HS-27A (cell line): Measurements from ENCODE around the gene CDKAL1.
"Not testable (repeated sequence)": the region's sequence is repeated elsewhere in the genome, so short reads cannot be mapped to it uniquely, and the experiment has no call there.

ENCODE experiments used
- DNase-seq: peaks from one replicate; pipeline ENCODE4 v3.0.0-alpha.2; 2012; ENCODE audit warnings: low read depth, missing footprints

The CDKAL1 gene

DNA sequence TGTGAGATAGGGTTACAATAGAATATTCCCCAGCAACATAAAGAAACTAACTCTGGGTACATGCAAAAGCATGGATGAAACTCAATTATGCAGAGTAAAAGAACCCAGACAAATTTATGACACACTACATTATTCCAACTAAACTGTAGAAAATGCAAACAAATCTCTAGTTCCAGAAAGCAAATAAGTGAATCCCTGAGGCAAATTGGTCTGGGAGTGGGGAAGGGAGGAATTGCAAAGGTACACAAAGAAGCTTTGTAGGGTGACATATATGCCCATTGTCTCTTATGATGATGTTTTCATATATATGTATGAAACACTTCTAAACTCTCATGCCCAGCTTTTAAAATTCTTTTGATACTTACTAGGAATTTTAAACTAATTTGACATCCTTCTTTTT is 266.0 kb downstream of the CDKAL1 start:
- DNase-seq = no peak

DNA sequence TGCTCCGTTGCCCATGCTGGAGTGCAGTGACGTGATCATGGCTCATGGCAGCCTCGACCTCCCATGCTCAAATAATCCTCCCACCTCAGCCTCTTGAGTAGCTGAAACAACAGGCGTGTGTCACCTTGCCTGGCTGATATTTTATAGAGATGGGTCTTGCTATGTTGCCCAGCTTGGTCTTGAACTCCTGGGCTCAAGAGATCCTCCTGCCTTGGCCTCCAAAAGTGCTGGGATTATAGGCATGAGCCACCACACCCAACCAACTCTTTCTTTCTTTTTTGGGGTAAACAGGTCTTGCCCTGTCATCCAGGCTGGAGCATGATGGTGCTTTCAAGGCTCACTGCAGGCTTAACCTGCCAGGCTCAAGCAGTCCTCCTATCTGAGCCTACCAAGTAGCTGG is 266.4 kb downstream of the CDKAL1 start:
- DNase-seq = no peak

DNA sequence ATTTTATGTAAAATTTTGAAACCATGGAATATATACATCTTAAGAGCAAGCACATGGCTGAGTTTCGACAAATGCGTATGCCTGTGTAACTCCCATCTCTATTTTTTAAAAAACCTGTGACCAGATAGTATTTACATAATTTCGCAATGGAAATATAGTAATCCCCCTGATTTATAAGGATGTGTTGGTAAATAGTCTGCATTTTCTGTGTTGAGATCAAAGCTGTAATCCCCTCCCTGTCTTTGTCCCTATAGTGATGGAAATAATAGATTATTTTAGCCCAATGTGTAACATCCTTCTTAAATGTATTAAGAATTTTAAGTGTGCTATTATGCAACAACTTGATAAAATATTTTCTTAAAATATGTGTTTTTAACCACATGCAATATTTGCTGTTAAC is 267.3 kb downstream of the CDKAL1 start:
- DNase-seq = no peak

DNA sequence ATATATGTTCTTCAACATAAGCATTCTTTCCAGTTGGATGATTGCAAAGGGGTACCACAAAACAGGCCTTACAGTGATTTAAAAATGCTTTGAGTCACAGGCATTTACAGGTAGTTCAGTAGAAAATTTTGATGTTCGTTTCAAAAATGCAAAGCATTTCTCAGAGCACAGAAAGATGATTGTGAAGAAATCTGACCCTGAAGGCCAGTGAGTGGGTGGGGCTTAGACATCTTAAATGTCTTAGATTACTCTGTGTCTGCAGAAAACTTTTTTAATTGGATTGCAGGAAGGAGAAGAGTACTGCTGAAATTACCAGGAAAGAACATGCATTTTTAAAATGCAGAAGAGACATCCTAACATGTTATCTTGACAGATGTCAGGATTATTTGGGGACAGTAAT is 268.3 kb downstream of the CDKAL1 start:
- no peak for DNase-seq

DNA sequence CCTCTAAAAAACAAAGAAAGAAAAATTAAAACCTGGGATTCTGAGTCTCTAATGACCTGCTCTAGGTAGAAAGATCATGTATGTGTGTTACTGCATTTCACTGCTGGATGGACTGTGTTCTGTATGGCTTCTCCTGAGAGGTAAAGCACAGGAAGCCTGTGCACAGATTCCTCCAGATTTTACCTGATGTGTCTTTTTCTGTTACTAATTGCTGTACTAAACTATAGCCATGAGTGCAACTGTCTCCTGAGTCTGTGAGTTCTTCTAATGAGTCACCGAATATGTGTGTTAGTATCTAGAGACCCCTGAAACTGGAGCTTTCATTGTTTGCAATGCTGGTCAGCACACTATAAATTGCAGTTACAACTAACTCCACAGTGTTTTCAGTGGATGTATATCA is 270.8 kb downstream of the CDKAL1 start:
- DNase-seq = no peak

DNA sequence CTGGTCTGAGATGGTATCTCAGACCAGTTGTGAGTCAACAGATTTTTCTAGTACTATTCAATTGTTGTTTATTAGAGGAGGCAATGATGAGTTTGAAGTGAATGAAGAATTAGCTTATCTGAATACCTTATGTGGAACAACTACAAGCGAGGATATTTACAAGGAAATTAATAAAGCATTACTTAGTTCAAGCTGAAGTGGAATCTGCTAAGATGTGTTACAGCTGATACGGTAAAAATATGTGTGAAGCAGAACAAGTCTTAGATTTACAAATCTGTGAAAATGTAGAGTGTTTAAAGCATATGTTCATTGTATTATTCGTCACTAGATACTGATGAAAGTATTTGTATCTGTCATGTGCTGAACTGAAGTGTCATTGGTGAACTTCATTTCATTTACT is 272.4 kb downstream of the CDKAL1 start:
- DNase-seq = no peak

DNA sequence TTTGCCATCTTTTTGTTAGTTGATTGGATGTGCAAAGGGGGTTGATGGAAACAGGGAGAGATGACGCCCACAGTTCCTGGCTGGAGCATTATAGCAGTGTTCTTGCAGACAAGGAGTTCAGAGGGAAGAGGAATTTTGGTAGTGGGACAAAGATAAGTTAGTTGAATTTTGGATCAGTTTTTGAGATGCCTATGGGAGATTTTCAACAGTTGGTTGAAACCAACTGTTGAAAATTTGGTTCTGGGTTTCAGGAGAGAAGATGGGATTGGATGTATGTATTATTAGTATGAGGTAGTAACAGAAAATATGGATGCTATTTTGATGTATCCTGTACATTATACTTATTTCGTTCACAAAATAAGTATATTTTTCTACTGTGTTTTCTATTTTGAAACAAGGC is 274.2 kb downstream of the CDKAL1 start:
- no peak for DNase-seq

DNA sequence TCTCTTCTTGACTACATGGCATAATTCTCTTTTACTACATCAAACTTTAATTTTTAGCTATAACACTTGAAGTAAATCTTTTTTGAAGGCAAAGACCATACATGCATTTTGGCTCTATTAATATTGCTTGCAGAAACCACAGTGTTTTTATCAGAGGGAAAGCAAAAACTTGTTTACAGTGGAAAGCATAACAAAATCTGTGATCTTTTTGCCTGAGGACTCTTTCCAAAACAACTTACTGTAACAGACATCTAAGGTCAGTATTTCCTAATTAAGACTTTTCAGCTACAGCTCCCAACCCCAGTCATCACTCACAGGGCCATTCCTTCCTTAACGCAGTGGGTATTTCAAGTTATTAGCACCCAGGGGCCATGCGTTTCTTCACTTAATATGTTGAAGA is 274.7 kb downstream of the CDKAL1 start:
- no peak for DNase-seq

DNA sequence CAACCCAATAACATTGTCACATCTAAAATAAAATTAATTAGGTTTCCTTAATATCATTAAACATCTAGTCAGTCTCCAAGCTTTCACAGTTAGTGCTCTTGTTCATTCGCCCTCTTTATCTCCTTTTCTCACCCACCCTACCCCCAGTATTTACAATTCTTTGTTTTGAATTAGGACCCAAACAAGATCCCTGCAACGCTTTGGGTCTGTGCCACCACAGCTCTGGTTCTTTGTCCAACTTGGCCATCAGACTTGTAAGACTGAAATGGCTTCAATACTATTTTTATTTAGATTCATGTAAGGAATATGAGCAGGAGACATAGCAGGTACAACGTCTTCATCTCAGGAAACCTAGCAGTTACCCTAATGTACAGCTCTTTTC is 276.5 kb downstream of the CDKAL1 start:
- DNase-seq = no peak

DNA sequence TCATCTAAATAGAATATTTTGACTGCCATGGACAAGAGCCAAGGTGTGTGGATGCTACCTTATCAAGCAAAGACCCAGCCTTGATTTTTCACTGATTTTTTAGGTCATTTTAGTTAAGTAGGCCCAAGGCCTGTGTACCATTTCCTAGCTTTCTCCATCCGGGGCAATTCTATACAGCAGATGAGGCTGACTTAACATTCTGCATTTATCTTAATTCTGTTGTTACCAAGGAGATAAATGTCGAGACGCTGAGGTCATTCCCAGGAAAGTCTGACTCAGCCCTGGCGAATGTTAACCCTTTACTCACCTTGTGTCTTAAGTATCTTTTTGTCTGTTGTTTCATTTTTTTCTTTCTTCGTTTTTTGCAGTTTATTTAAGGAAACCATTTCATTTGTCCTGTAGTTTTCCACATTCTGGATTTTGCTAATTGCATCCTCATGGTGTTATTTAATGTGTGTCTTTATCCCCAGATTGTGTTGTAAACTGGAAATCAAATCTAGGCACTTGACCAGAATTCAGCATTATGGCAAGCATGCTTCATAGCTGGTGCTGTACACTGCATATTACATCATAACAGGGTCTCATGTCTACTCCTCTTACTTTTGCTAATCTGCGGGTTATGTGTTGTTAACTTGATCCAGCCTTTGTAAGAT is 277.0 kb downstream of the CDKAL1 start:
- peak; percentile 95 for DNase-seq

DNA sequence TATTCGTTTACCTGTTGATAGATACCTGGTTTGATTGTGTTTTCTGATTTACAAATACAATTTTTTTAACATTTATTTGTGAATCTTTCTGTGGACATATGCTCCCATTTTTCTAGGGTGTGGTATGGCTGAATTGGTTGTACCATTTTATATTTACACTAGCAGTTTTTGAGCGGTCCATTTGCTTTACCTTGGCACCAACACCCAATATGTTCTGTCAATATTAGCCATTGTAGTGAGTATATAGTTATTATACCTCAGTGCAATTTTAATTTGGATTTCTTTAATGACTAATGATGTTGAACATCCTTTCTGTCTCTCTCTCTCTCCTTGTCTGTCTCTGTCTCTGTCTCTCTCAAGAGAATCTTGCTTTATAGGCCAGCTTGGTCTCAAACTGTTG is 278.5 kb downstream of the CDKAL1 start:
- no peak for DNase-seq

DNA sequence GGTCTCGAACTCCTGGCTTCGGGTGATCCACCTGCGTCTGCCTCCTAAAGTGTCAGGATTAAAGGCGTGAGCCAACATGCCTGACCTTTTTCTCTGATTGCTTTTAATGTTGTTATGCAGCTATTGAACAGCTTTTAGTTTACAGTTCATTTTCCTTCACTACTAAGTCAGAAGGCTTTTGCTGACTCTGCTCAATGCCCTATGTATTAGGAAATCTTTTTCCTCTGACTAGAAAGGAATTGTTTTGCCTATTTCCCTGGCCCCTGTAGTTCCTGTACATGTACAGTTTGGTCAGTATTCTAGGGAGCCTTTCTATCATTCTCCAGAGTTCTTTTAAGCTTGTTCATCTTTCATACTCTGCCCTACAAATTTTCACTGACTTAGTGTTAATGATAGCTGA is 280.2 kb downstream of the CDKAL1 start:
- DNase-seq = no peak

DNA sequence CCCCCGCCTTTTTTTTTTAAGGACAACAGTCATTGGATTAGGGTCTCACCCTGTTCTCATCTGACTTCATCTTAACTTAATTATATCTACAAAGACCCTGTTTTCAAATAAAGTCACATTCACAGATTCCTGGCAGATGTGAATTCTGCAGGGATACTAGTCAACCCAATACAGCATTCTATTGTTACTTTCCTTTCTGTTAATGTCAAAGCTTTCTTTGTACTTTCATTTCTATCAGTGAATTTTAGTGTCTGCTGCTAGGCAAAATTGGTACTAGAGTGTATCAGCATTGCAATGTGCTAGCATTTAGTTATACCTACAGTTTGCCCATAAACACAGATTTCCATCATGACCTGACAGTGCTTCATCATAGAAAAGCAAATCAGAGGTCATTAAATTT is 281.9 kb downstream of the CDKAL1 start:
- no peak for DNase-seq

DNA sequence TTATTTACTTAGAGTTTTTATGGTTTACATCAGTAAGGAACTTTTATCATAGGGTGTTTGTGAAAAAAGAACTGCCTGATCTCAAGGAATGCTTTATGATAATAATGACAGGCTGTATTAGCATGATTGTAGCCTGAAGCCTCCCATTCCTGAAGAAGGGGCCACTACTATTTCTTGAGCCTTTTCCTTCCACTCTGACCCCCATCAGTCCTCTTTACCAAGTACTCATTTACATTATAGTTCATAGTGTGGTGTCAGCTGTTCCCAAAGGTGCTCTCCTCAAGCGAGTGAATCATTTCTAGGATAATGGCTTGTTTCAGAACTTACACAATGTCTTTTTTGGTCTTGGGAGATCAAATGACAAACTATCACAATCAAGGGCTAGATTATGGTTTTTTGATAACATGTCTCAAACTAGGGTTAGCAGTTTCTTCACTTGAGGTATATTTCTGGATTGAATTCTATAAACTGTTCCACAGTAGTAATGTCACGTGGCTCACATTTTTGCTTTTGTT is 283.6 kb downstream of the CDKAL1 start:
- DNase-seq = no peak

DNA sequence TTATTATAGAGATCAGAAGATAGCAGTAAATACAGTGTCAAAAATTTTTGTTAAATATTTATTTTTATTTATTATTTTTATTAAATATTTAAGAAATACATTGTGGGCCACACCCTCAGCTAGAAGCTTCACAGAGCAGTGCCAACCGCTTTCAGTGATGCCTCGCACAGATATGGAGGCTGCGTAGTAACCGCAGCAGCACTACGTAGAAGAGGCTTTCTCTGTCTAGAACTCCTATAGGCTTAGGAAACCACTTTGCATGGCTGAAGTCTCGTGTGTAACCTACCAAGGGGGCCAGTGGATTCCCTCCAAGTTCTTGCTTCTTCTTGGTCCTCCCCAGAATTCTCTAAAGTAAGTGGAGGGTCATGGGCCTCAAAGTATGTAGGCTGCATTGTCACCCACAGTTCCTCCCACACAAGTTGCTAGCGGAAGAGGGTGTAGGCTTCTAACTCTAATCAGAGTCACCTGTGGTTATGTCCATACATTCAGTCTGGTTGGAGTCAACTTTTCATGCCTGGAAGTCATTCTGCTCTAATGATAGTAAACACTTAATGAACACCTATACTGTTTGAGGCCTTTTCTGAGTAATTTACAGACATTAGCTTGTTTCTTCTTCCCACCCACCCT is 285.6 kb downstream of the CDKAL1 start:
- no peak for DNase-seq

DNA sequence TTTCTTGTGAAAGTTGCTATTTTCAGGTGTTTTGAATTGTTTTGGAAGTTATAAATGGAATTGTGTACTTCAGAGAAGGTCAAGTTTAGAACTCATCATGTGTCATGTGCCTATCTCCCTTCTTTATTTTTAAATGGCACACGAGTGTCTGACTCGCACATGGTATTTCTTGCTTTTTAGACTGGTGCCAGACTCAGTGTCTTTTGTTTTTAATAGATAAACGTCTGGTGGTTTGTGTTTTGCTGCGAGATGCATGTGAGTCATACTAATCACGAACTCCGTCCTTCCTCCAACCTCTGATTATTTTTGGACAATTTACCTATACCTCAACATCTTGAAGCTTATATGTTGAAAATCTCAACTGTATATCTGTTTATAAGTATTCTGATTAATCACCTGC is 292.1 kb downstream of the CDKAL1 start:
- DNase-seq = no peak

DNA sequence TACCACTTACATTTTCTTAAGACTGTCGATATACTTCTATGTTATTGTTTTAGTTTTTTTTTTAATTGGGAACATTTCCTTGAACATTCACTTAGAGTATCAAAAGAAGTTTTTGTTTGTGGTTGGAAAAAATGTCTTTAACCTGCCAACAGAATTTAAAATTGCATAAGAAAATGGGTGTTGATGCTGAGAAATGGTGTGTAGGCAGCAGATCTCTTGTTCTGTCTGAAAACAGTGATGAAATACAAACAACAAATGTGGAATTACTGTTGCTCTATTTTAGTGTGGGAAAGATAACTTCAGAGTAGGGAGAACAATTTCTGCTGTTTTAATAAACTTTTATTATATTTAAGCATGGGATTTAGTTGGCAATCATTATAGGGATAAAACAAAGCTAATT is 293.5 kb downstream of the CDKAL1 start:
- no peak for DNase-seq

DNA sequence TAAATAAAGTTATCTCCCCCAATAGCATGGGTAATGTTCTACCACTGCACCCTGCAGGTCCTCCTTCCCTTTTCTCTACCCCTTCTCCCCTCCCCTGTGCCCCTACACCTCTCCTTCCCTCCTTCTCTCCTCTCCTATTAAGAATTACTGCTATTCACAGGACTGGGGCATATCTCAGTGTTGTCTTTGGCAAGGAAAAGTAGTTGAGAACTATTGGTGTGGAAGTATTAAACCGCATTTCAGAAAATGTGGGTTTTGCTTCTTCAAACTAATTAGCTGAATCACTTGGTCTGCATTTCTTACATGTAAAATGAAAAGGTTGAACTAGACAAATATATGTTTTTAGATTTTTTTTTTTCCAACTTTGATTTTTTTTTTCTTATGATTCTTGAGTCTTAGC is 296.3 kb downstream of the CDKAL1 start:
- no peak for DNase-seq

DNA sequence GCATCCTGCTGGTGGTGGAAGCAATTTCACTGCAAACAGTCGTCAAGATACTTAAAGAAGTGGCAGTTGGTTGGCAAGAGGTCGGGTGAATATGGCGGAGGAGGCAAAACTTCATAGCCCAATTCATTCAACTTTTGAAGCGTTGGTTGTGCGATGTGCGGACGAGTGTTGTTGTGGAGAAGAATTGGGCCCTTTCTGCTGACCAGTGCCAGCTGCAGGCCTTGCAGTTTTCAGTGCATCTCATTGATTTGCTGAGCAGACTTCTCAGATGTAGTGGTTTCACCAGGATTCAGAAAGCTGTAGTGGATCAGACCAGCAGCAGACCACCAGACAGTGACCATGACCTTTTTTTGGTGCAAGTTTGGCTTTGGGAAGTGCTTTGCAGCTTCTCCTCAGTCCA is 297.0 kb downstream of the CDKAL1 start:
- DNase-seq = not testable (repeated sequence)

DNA sequence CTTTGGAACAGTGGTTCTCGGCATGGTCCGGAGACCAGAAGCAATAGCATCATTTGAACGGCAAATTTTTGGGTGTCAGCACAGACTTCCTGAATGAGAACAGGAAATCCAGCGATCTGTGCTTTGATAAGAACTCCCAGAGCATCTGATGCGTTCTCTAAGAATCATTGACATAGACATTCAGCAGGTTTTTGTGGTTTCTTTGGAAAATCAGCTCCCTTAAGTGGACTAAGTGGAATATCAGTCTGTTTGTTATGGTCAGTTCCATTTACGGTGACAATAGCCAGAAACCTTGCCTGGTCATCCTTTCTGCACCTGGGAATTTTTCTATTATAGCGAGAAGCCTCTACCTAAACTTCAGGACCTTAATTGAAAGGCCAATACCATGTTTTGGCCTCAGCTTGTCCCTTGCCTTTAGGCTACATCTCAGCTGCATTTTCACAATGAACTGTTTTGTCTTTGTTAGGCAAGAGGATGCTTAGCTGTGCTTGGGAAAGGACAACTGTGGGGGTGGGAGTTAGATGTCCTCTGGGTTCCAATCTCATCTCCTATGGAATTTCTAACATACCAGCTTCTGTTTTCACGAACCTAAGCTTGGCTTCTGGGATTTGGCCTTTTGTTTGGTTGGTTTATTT is 299.7 kb downstream of the CDKAL1 start:
- DNase-seq = no peak

DNA sequence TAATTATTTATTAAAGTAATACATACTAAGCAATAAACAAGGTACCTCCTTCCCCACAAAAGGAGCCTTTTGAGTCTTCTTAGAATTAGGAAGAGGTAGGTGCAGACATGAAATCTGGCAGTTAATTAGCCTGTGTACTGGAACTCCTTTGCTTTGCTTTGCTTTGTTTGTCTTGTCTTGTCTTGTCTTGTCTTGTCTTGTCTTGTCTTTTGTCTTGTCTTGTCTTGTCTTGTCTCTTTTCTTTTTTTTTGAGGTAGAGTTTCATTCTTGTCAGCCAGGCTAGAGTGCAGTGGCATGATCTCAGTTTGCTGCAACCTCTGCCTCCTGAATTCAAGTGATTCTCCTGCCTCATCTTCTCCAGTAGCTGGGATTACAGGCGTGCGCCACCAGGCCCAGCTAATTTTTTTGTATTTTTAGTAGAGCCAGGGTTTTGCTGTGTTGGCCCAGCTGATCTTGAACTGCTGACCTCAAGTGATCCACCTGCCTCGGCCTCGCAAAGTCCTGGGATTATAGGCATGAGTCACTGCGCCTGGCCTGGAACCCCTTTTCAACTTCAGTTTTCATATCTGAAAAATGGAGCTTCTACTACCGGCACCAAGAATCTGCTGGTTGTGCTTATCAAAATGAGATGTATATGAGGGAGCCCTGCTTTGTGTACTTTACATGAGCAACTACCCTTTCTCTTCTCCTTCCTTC is 301.2 kb downstream of the CDKAL1 start:
- no peak for DNase-seq

DNA sequence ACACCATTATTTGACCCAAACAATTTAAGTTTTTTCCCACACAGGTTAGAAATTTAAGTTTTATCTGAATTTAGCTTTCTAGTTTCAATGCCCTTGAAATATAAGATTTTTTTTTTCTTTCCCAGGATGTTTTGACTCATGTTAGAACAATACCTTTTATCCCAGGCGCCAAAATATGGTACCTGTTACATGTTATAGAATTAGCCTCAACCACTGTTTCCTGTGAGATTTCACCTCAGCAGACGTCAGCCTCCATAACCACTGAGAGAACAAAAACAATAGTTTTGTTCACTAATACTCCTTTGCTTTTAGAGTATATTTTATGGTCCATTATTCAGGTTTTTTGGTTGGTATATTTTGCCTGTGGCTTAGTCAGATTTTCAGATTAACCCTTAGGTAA is 302.9 kb downstream of the CDKAL1 start:
- DNase-seq = no peak

DNA sequence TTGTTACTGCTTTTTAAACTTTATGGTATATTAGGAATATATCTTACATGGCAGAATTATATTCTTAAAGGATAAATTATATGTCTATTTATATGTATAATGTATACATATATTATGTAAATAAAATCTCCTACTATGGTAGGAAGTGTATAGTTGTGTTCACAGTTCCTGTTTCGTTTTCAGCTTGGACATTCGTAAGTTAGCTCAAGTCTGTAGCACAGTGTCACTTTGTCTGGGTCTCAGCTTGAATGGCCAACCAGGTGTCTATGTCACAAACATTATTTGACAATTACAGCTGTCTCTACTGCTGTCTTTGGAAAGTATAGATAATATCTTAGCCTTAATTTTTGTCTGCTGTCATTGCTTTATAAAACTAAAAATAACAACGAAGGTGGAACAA is 303.9 kb downstream of the CDKAL1 start:
- DNase-seq = no peak
